ENCODE data around the gene SS18L1.

The SS18L1 gene

GRCh38 chr20:62157387-62158087 is 14.0 kb downstream of the SS18L1 start:
- TF ChIP-seq ZNF70 (CRISPR knock-in tag; IDR thresholded peaks at IDR 0.05) (no peak), PATZ1 (CRISPR knock-in tag; IDR thresholded peaks at IDR 0.05; ENCODE audit: borderline replicate concordance) (no peak), ZNF565 (CRISPR knock-in tag; conservative IDR thresholded peaks at IDR 0.05; ENCODE audit: low read depth) (no peak), BACH2 (CRISPR knock-in tag; IDR thresholded peaks at IDR 0.05; ENCODE audit: borderline replicate concordance) (no peak), OSR1 (CRISPR knock-in tag; IDR thresholded peaks at IDR 0.05) (no peak), ESRRG (CRISPR knock-in tag; IDR thresholded peaks at IDR 0.05) (no peak), CSDC2 (CRISPR knock-in tag; IDR thresholded peaks at IDR 0.05) (no peak)
- ATAC-seq: no peak

- no peak for TF ChIP-seq CREB5 (CRISPR knock-in tag; IDR thresholded peaks at IDR 0.05; ENCODE audit: low read depth)
- no peak for TF ChIP-seq ZC3H10 (CRISPR knock-in tag; IDR thresholded peaks at IDR 0.05)
- TF ChIP-seq PPARA (CRISPR knock-in tag; IDR thresholded peaks at IDR 0.05; ENCODE audit: borderline replicate concordance): no peak
- TF ChIP-seq ZNF8 (CRISPR knock-in tag; IDR thresholded peaks at IDR 0.05): no peak
- TF ChIP-seq BACH2 (CRISPR knock-in tag; IDR thresholded peaks at IDR 0.05; ENCODE audit: borderline replicate concordance): no peak
- no peak for TF ChIP-seq ESRRG (CRISPR knock-in tag; IDR thresholded peaks at IDR 0.05)
- no peak for TF ChIP-seq GLIS3 (CRISPR knock-in tag; IDR thresholded peaks at IDR 0.05)
- no peak for TF ChIP-seq CSRNP3 (CRISPR knock-in tag; IDR thresholded peaks at IDR 0.05)
- no peak for ATAC-seq
These were observed 14.5 kb downstream of the SS18L1 start for GRCh38 chr20:62158088-62158400.

GRCh38 chr20:62158541-62158940 is 15.0 kb downstream of the SS18L1 start:
- ATAC-seq: no peak

GRCh38 chr20:62159052-62159451 is 15.5 kb downstream of the SS18L1 start:
- TF ChIP-seq TOX (CRISPR knock-in tag; IDR thresholded peaks at IDR 0.05; ENCODE audit: borderline replicate concordance) (no peak), PATZ1 (CRISPR knock-in tag; IDR thresholded peaks at IDR 0.05; ENCODE audit: borderline replicate concordance) (no peak), OSR1 (CRISPR knock-in tag; IDR thresholded peaks at IDR 0.05) (no peak), ESRRG (CRISPR knock-in tag; IDR thresholded peaks at IDR 0.05) (no peak), ZFP3 (CRISPR knock-in tag; IDR thresholded peaks at IDR 0.05) (no peak), ISL1 (CRISPR knock-in tag; IDR thresholded peaks at IDR 0.05) (no peak), BACH2 (CRISPR knock-in tag; IDR thresholded peaks at IDR 0.05; ENCODE audit: borderline replicate concordance) (no peak)
- ATAC-seq: no peak

More at GRCh38 chr20:62158541-62158940, 15.0 kb downstream of the SS18L1 start:
- TF ChIP-seq PPARA (CRISPR knock-in tag; IDR thresholded peaks at IDR 0.05; ENCODE audit: borderline replicate concordance) (no peak), ISL1 (CRISPR knock-in tag; IDR thresholded peaks at IDR 0.05) (no peak), CSDC2 (CRISPR knock-in tag; IDR thresholded peaks at IDR 0.05) (no peak), BACH2 (CRISPR knock-in tag; IDR thresholded peaks at IDR 0.05; ENCODE audit: borderline replicate concordance) (no peak), TOX (CRISPR knock-in tag; IDR thresholded peaks at IDR 0.05; ENCODE audit: borderline replicate concordance) (no peak), ZNF70 (CRISPR knock-in tag; IDR thresholded peaks at IDR 0.05) (no peak), TCF4 (CRISPR knock-in tag; IDR thresholded peaks at IDR 0.05; ENCODE audit: borderline replicate concordance) (no peak), CREB5 (CRISPR knock-in tag; IDR thresholded peaks at IDR 0.05; ENCODE audit: low read depth) (no peak), ARNTL (CRISPR knock-in tag; IDR thresholded peaks at IDR 0.05; ENCODE audit: borderline replicate concordance, low read depth) (no peak), RARB (CRISPR knock-in tag; IDR thresholded peaks at IDR 0.05) (no peak)
- TF ChIP-seq, protein P1, sequence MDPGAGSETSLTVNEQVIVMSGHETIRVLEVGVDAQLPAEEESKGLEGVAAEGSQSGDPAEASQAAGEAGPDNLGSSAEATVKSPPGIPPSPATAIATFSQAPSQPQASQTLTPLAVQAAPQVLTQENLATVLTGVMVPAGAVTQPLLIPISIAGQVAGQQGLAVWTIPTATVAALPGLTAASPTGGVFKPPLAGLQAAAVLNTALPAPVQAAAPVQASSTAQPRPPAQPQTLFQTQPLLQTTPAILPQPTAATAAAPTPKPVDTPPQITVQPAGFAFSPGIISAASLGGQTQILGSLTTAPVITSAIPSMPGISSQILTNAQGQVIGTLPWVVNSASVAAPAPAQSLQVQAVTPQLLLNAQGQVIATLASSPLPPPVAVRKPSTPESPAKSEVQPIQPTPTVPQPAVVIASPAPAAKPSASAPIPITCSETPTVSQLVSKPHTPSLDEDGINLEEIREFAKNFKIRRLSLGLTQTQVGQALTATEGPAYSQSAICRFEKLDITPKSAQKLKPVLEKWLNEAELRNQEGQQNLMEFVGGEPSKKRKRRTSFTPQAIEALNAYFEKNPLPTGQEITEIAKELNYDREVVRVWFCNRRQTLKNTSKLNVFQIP (CRISPR knock-in tag; IDR thresholded peaks at IDR 0.05; ENCODE audit: borderline replicate concordance, low read depth): no peak

Measured in SK-N-SH treated with all-trans-retinoic acid at 6 μM for 48 hours (cell line).